HG02938 (cell line): ENCODE measurements around the gene CPSF2.

Experiments
- ATAC-seq: cut with Tn5 transposase; IDR thresholded peaks from one replicate; pipeline ENCODE4 v1.9.1; 2021; ENCODE audit warnings: mild to moderate bottlenecking, moderate library complexity; ENCODE audit not compliant: unreplicated experiment

The CPSF2 gene

DNA sequence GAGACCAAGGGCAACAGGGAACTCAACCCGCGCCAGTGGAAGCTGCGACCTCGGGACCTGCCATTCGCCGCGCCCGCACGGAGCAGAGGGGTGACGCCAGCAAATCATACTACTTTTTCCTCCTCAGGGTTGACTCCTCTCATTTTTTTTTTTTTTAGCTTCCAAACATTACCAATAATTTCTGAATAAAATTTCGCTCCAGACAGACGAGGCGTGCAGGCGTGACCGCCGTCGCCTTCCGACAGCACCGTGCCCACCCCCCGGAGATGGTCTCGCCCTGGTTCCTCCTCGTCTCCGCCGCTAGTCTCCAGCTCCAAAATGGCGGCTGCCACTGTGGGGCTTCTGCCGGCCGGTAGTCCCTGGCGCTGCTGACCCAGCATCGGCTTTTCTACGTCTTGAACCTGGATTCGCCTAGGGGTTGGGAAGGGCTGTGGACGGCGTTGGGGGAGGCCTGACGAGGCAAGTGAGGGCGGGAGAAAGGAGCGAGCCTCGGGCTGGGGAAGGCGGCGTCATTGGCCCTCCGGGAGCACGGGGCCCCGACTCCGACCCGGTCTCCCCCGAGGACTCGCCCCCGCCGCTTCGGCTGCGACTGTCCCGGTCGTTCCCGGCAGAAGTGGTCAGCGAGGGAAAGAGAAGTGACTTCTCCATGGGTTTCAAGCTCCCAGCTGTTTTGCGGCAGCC lies at the start of gene CPSF2, which contains the start of gene NDUFB1:
TSS of gene CPSF2 (plus strand) at position 300 of the 681 bp plus-strand sequence. CDS start 9,016 bp downstream, outside the sequence.
TSS of gene NDUFB1 (minus strand) at position 37 of the 681 bp plus-strand sequence. CDS start 4,069 bp downstream, outside the sequence.
- ATAC-seq: peak; percentile 87

DNA sequence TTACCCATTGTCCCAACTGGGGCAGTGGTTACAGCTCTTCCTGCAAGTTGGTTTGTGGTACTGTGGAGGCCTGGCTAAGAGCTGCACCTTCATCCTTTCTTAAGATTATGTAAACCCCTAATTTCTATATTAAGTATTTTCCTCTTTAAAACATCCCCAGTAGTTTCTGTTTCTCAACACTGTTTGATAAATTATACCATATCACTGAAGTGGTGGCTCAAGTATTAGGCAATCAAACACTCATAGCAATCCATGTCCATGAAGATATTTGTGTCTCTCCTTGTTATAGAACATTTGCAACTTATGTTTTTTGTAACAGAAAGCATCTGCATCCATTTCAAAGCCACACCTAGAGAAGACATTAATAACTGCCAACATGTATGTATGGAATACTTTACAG lies 47.2 kb upstream of the CPSF2 start:
- no peak for ATAC-seq

DNA sequence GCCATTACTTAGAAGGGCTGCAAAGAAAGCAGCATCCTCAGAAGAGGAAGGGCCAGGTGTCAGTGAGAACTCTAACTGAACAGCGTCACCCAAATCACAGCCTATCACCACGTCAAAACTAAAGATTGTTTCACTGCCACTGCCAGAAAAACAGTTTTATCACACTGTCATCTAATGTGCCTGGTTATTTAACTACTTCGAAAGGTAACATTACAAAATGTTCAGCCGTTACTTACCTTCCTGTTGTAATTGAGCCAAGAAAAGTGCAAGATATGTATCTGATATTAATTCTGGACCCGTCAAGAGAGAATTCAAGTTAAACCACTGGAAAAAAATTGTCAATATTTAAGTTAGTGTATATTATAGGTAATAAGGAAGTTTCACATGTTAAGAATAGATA lies 33.3 kb upstream of the CPSF2 start:
- ATAC-seq: no peak

DNA sequence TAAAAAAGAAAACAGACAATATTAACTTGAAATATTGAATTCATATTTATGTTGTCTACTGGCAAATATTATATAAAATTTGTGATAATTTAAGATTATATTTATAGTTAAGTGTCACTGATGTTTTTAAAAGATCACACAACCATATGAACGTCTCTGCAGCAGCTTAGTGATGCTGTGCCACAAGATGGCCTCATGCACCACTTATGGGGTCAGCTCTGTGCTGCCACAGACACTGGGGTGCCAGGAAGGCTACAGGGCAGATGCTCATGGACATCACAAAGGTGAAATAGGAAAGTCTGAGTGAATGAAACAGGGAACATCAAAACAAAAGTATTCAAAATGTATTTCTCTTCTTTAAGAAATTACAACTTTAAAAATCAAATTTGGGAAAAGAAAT lies 28.4 kb upstream of the CPSF2 start:
- ATAC-seq: no peak

DNA sequence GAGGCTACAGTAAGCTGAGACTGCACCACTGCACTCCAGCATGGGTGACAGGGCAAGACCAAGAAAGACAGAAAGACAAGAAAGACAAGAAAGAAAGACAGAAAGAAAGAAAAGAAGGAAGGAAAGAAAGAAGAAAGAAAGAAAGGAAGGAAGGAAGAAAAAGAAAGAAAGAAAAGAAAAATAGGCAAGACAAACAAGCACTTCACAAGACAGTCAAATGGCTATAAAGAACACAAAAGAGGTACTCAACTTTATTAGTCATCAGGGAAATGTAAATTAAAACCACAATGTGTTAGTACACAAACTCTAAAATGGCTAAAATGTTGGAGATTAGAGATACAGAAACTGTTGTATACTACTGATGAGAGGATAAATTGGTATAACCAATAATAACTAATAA lies 22.0 kb upstream of the CPSF2 start:
- no peak for ATAC-seq

DNA sequence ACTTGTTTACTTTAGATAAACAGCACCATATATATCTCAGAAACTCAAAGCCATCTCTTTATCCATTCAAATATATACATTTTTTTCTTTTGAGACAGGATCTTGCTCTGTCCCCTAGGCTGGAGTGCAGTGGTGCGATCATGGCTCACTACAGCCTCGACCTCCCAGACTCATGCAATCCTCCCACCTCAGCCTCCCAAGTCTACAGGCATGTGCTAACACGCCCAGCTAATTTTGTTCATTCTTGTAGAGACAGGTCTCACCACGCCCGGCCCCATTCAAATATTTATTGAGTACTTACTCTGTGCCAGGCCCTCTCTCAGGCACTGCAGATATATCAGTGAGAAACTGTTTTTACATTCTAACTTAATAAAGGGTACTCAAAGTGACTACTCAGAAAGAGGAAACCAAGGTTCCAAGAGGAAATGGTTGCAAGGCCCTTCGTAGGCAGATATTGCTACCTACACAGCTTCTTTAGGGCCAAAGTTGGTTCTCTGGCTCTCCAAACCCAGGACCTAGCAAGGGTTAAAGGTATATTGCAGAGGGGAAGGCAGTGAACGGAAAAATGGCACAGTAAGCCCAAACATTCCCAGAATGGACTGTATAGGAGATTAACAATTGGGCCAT lies 18.3 kb upstream of the CPSF2 start:
- ATAC-seq: no peak

DNA sequence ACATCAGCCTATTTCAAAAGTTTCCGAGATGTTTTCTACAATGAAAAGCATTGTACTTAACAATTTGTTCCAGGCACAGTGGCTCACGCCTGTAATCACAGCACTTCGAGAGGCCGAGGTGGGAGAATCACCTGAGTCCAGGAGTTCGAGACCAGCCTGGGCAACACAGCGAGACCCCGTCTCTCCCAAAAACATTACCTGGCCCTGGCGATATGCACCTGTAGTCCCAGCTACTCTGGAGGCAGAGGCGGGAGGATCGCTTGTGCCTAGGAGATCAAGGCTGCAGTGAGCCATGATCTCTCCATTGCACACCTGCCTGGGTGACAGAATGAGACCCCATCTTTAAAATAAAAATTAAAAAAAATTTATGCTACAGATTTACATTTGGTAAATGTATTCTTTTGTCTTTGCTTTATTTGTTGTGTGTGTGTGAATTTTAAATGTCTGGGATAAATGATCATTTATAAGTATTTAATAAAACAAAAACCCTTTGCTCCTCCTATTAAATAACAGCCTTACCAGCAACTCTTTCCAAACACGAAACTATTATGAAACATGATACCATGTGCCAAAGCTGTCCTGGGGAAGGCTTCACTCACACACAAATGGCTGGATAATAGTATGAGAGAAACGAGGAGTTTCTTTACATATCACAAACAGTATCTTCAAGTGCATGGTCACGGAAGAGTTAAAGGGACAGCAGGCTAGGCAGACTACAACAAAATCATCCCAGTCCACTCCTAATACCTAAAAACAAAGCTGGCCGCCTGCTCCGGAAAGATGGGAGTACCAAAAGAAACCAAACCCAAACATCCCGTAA lies 16.5 kb upstream of the CPSF2 start:
- no peak for ATAC-seq

DNA sequence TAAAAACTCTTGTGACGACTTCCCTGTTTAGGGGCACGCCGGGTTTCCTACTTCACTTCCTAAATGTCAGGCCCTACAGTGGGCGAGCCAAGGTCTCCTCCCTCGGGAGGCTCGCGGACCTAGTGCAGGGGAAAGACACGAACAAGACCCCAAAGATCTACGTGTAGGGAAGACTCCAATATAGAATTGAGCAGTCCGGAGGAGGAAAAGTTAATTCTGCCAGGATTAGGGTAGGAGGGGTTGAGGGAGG lies 16.0 kb upstream of the CPSF2 start:
- peak; percentile 16 for ATAC-seq

DNA sequence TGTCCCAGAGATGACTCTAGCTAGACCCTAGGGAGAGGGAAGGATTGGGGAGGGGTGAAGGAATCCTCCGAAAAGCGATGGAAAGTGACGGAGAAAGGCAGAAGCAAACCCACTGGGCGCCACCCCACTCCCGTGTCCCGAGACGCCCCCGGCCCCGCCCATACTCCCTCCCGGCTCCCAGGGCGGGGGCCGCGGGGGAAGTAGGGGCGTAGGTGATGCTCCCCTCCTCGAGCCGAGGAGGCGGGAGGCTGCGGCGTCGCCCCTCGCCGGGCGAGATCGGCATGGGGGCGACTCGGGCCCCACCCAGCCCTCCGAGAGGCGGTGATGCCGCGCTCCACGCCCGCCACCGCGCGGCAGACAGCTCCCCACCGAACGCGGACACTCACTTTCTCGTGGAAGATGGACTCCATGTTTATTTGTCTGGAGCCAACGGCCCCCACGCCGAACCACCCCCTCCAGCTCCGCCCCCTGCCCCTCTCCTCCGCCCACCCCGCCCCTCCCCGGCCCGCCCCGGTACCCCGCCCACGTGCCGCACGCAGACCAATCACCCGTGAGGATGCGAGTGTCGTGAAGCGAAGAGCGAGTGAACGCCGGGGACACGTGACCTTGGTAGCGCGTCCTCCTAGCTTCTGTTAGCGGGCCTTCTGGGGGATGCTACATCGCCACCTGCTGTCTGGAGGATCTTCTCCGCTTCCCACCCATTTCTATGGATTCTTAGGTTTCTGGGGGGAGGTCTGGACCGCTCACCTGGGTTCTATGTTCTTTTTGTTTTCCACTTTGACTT lies 15.4 kb upstream of the CPSF2 start, which contains the start of gene ATXN3:
TSS of gene ATXN3 (minus strand) at position 440 of the 784 bp plus-strand sequence. CDS start at position 410, 30 bp downstream.
- ATAC-seq: peak; percentile 82

DNA sequence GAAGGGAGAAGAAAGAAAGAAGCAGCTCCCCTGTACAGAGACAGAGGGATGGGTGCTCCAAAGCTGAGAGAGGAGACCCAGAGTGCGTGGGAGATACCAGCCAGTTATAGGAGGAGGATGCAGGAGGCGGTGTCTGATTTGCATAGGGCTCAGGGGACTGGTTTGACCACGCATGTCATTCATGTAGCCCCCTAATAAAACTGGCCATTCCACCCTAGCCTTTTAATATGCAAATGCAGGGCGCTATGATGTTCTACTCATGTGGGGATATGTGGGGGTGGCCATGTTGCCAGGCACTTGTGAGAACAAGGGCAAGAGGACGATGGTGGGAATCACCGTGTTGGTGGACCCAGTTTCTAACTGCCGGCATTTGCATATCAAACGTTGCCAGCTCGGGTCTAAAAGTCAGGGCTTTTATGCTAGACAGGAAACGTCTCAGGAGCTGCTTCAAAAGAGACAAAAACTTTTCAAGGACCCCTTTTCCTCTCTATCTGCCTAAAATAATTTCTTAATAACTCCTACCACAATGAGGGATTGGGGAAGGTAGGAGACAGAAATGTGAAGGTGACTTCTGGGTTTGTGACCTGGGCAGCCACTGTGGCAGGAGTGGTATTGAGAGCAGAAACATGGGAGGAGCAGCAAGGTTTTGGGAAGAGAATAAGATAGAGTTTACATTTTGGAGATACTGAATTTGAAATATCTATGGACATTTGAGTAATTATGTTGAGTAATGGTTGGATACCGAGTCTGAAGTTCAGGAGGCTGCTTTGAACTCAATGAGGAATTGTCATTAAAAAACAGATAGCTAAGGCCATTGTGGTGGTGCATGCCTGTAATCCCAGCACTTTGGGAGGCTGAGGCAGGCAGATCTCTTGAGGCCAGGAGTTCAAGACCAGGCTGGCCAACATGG lies 13.2 kb upstream of the CPSF2 start:
- no peak for ATAC-seq

DNA sequence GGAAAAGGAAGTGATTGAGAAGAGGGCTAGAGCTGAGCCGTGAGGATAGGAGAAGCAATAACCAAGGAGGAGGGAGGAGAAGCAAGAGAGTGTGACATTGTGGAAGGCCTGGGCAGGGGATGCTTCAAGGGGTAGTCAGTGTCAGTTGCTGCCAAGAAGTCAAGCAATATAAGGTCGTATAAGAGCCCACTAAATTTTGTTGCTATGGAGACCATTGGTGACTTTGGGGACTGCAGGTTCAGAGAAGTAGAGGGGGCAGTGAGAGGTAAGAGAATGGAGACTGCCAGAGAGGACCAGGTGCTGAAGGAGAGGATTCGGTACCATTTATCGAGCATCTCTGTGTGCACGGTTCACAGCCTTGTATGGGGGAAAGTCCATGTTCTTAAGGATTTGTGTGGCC lies 12.3 kb upstream of the CPSF2 start:
- no peak for ATAC-seq

DNA sequence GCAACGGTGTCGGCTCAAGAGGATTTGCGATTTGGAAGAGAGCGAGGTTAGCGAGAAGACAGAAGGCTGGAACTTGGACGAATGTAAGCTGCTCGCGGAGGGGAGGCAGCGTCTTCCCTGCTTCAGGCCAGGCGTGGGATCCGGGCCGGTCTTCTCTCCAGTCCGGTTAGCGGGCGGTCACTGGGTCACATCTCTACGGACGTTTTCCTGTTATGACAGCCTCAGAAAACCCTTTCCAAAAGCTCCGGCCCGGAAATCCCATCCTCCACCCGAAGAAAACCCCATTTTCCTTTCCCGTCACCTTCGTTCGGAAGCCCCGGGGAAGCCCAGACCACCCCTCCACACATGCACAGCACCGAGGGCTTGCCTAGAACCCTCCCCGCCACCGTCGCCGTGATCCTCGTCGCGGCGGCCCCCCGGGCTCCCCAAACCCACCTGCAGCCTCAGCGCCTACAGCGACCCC lies 531 bp upstream of the CPSF2 start:
- ATAC-seq: peak; percentile 9

DNA sequence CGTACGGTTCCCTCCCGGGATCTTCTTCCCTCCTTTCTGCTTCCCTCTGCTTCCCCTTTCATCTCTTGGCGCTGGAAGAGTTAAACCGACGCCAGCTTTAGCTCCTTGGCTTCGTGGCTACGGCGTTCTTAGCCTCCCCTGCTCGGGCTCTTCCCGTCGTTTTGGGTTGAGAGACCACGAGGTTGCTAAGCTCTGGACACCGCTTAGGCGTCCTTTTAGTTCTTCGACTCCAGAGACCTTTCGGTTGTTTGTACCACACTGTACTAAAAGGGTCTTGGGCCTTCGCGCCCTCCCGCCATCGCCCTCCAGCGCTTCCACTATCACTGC lies 545 bp downstream of the CPSF2 start:
- ATAC-seq: no peak

DNA sequence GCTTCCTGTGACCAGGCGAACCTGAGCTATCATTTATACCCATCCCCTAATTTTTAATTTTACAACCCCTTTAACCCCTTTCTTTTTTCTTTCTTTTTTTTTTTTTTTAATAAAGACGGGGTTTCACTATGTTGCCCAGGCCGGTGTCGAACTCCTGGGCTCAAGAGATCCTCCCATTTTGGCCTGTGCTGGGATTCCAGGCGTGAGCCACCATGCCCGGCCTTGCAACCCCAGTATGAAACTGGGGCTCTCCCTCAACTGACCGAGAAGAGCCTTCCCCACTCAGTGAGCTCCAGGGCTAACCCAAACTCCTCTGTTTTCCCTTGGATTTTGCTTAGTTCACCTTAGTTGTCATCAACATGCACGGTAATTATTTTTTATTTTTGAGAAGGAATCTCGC lies 992 bp downstream of the CPSF2 start:
- no peak for ATAC-seq

DNA sequence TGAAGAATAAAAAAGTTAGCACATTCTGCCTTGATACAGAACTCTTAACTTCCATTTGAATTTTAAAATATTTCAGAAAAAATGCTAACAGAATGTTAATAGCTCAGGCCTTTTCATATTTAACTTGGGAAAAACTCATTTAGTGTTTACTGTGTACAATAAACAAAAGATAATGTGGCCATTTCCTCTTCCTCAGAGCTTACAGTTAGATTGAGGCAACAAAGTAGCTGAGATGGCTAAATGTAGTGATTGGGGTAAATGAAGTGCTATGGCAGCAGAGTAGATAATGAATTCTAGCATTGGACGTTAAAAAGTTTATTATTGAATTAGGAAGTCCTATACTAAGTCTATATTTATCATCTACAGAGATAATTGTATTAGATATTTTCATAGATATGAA lies 12.7 kb downstream of the CPSF2 start:
- ATAC-seq: no peak

DNA sequence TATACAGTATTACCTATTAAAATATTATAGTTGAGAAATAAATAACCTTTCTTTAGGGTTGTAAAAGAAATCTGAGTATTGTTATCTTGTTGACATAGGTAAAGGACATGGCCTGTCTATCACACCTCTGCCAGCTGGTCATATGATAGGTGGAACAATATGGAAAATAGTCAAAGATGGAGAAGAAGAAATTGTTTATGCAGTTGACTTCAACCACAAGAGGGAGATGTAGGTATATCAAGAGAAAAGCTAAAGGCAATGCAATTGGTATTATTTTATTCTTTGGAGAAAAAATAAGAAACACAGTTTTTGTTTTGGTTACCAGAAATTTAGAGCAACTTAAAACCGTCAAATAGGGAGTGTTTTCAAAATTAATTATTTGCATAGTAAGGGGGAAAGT lies 13.5 kb downstream of the CPSF2 start:
- ATAC-seq: no peak

DNA sequence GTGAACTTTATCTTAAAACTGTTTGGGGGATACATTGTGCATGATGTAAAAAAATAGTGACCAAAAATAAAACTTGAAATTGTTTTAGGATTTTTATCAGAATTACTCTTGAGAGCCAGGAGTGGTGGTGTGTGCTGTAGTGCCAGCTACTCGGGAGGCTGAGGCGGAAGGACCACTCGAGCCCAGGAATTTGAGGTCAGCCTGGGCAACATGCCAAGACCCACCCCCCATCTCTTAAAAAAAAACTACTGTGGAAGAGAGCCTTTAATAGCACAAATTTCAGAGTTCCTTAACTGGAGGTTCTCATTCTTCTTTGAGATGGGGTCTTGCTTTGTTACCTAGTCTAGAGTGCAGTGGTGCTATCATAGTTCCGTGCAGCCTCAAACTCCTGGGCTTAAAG lies 21.5 kb downstream of the CPSF2 start:
- ATAC-seq: no peak

DNA sequence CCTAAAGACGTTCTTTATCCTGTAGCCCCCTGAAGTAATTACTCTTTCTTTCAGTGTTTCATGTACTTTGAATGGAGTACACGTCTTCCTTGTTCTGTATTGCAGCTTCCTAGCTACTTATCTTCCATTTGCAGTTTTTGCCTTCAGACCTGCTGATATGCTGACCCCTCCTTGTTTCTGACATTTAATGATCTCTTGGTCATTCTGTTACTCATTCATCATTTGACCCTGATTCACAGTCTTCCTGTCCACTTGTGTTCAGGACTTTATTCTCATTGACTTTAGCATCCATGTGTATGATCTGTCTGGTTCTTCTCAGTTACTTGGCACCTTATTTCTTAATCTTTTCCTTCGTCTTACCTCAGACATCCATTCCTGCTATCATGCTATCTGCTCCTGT lies 22.2 kb downstream of the CPSF2 start:
- no peak for ATAC-seq

DNA sequence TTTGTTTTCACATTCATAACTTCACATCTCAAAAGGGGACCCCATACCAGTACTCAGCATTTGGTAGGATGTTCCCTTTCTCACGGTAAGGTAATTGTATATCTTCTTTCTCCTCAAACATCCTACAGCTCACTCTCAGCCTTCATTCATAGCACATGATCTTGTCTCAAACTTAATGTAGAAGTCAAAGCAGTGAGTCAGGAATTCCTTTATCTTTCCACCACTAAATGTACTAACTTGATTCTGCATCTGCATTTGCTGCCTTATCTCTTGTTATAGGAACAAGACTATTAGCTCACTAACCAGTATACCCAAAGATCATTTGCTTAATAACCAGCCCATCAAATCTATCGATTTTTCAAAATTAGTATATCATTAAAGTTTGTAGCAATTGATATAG lies 22.9 kb downstream of the CPSF2 start:
- ATAC-seq: no peak

DNA sequence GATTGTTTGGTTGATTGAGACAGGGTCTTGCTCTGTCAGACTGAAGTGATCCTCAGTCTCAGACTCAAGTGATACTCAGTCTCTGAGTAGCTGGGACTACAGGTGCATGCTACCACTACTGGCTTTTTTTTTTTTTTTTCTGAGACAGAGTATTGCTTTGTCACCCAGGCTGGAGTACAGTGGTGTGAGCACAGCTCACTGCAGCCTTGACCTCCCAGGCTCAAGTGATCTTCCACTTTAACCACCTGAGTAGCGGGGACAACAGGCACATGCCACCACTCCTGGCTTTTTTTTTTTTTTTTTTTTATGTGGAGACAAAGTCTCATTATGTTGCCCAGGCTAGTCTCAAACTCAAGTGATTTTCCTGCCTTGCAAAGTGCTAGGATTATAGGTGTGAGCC lies 31.8 kb downstream of the CPSF2 start:
- ATAC-seq: no peak
